Measurements from ENCODE around the gene DOCK4.

GRCh38 chr7:111955616-111956015 is 250.6 kb downstream of the DOCK4 start:
- TF ChIP-seq CTCF (conservative IDR thresholded peaks at IDR 0.05 in 1 of 2, IDR thresholded peaks at IDR 0.05 in 1 of 2; ENCODE audit: extremely low read depth in 1 of 2, insufficient read depth in 1 of 2, low read depth in 1 of 2, low read length in 2 of 2) (no peak), EZH2 (IDR thresholded peaks at IDR 0.05; ENCODE audit: borderline replicate concordance, low read length) (no peak)

Measured in mammary epithelial cell (primary cell).